Aorta (tissue), 5 donors: ENCODE results near the gene HASPIN. TPM values are rescaled to one million over a fixed set of nuclear protein-coding genes. Genes with fewer than 3 reads are reported as not detected.
"Not testable (repeated sequence)": the region's sequence is repeated elsewhere in the genome, so short reads cannot be mapped to it uniquely, and the experiment has no call there.

Experiments used
- ATAC-seq: fragments of 200-7000 bp; cut with Tn5 transposase; one replicate; pipeline ENCODE4 v1.9.1; 2022; ENCODE audit warnings: moderate library complexity; ENCODE audit not compliant: low FRiP score
- DNase-seq, 2 donors: peaks; one replicate each; pipeline ENCODE4 v3.0.0-alpha.2; 2020
- H3K27ac ChIP-seq, 2 donors: one replicate each; pipeline ENCODE4 v1.5.1; 2013; ENCODE audit warnings: low read length in 2 of 2, mild to moderate bottlenecking in 2 of 2, moderate library complexity in 2 of 2, control low read depth in 1 of 2, inconsistent platforms in 1 of 2, low read depth in 1 of 2
- H3K27me3 ChIP-seq, 2 donors: one replicate each; pipeline ENCODE4 v1.6.1; 2013; ENCODE audit warnings: control low read depth in 1 of 2, low read length in 1 of 2, mild to moderate bottlenecking in 1 of 2, moderate library complexity in 1 of 2; ENCODE audit not compliant: insufficient read depth in 2 of 2, control insufficient read depth in 1 of 2
- H3K36me3 ChIP-seq, 2 donors: one replicate each; pipeline ENCODE4 v1.6.1; 2013; ENCODE audit warnings: control low read depth in 1 of 2, low read length in 1 of 2, mild to moderate bottlenecking in 1 of 2; ENCODE audit not compliant: insufficient read depth in 2 of 2, control insufficient read depth in 1 of 2
- H3K4me1 ChIP-seq, 2 donors: one replicate each; pipeline ENCODE4 v1.6.1; 2013; ENCODE audit warnings: low read length in 2 of 2, control low read depth in 1 of 2, mild to moderate bottlenecking in 1 of 2, moderate library complexity in 1 of 2; ENCODE audit not compliant: insufficient read depth in 2 of 2, control insufficient read depth in 1 of 2
- H3K4me3 ChIP-seq, 2 donors: one replicate each; pipeline ENCODE4 v1.5.1; 2013; ENCODE audit warnings: low read length in 2 of 2, control low read depth in 1 of 2, mild to moderate bottlenecking in 1 of 2
- H3K9me3 ChIP-seq: one replicate; pipeline ENCODE4 v1.6.1; 2013; ENCODE audit warnings: mild to moderate bottlenecking, low read length; ENCODE audit not compliant: control insufficient read depth
- WGBS, 2 donors: extraction: QIAGEN DNeasy Blood & Tissue Kit; methylation state at CpG; one replicate each; pipeline ENCODE4 v1.1.7; 2013; 5-methylcytosine and 5-hydroxymethylcytosine counted together
- intact Hi-C, 2 donors: fragments of 100-400 bp; cut with DNase I; formaldehyde crosslinking; loops; one replicate each; pipeline versions ENCODE4 v1.14.2 to v1.15.0; 2022
- polyA plus RNA-seq, 2 donors: library from polyadenylated mRNA; stranded (reverse); fragments of 200-250 nt; gene quantifications; one replicate each; pipeline ENCODE4 v1.2.3, GENCODE V29; 2013
- total RNA-seq, 2 donors: library from RNA; stranded (reverse); fragmentation: NEBNext Ultra II Directional; extraction: Animal tissue kit (Norgen Biotek cat#: 25700); gene quantifications; one replicate each; pipeline ENCODE4 v1.2.1, GENCODE V29; 2021
- donor health status: healthy with polysubstance abuse.
- donor health status: Bipolar disorder and iron deficiency.
- donor health status: DM: no; HTN: no; CAD: no.
- donor health status: DM: no; HTN: no; CAD: no.
- donor health status: DM: yes; HTN: yes; CAD: no.

The HASPIN gene
- total and polyA plus RNA-seq, 4 donors = 0.13 to 0.27 TPM; not detected in 2

DNA sequence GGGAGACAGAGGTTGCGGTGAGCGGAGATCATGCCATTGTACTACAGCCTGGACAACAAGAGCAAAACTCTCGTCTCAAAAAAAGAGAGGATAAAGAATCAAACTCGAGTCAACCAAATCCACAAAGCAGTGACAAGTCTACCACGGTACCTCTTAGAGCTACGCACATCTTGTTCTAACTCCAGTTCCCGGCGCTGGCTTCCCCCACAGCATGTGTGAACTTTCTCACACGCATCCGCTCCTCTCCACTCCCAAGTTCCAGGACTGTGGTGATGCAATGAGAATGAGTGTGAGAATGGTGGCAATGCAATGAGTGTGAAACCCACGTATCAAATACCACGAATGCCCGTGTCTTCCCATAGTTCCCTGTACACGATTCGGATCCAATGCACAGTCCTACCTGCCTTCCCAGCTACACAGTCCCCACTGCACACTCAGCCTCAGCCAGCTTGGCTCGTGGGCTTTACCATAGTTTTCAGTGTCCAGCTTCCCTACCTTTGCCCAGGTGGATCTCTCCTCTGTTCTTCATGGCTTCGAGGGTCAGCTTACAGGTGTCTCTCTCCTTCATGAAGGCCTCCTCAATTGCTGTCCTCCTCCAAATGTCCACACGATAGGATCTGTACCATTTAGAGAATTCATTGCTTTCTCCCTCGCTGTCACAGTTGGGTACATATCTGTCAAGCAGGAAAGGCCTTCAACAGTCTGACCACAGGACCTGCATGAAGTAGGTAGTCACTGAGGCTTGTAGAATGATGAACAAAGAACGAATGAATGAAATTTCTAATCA lies 18.6 kb upstream of the HASPIN start:
- Histone ChIP-seq H3K27me3 (no peaks in the 10 kb centered on the region), H3K27ac (no peak overlapping the region), H3K4me3 (no peak overlapping the region), H3K4me1 (no peaks in the 10 kb centered on the region), H3K9me3 (no peaks in the 10 kb centered on the region), H3K36me3 (no peaks in the 10 kb centered on the region)
- WGBS, 2 donors = 82 to 88% methylated on average over 20 of the region's 20 CpGs
- DNase-seq (no peak), ATAC-seq (no peak)
- intact Hi-C loops = no loop called here

DNA sequence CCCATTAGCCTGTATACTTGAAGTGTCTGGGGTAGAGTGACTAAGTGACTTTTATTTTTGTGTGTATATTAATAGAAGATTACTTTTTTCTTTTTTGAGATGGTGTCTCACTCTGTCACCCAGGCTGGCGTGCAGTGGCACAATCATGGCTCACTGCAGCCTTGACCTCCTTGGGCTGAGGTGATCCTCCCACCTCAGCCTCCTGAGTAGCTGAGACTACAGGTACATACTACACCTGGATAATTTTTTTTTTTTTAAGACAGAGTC lies 18.1 kb upstream of the HASPIN start:
- intact Hi-C loops, H3K9me3 ChIP-seq: not testable (repeated sequence)

DNA sequence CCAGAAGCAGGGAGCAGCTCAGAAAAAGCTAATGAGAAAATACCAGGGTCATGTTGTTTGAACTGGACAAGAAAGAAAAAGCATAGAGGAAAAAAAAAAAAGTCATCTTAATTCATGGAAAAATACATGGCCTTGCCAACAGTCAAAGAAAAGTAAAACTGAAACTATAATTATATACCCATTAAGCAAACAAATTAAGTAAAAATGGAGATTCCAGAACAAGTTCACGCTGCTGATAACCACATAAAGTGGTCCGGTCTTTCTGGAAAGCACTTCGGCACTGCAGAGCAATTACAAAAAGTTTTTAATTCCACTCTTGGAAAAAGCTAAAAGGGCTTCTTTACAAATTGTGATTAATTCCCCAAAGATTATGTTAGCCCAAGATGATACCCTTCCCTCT lies 15.3 kb upstream of the HASPIN start:
- H3K27ac ChIP-seq = no peak overlapping the region
- H3K36me3 ChIP-seq = no peaks in the 10 kb centered on the region
- no peak overlapping the region for H3K4me3 ChIP-seq
- H3K4me1 ChIP-seq = no peaks in the 10 kb centered on the region
- ATAC-seq (no peak), DNase-seq (no peak)
- intact Hi-C loops = no loop called here
- H3K27me3 ChIP-seq = no peaks in the 10 kb centered on the region
- 30 to 36% methylated on average over 3 of the region's 3 CpGs for WGBS, 2 donors
- H3K9me3 ChIP-seq = no peaks in the 10 kb centered on the region

More for the DNA sequence above, 18.1 kb upstream of the HASPIN start:
- H3K4me3 ChIP-seq, H3K27ac ChIP-seq, ATAC-seq, DNase-seq, H3K4me1 ChIP-seq, H3K27me3 ChIP-seq, H3K36me3 ChIP-seq: not testable (repeated sequence)
- WGBS, 2 donors = 88 to 93% methylated on average over 1 of the region's 1 CpG

DNA sequence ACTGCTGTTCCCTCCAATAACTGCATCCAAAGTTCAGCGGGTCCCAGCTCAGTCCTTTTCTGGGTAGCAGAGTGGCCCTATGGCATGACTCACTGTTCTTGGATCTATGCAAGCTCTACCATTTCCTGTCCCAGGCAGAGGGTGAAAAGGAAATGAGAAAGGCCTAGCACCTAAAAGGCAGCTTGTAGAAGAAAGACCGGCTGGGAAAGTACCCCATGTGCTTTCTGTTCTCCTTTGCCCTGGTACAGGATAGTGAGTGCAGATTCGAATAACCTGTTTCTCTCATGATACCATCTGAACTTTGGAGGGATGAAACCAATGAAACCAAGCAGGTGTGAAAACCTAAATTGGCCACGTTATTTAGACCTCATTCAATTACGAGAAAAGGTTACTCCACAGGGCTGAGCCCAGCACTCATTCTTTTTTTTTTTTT lies 12.7 kb upstream of the HASPIN start:
- Histone ChIP-seq H3K4me1 (no peaks in the 10 kb centered on the region), H3K36me3 (peaks cover 1 to 7% of the 10 kb centered on the region in 2 donors), H3K27ac (no peak overlapping the region), H3K27me3 (no peaks in the 10 kb centered on the region), H3K9me3 (no peaks in the 10 kb centered on the region), H3K4me3 (no peak overlapping the region)
- ATAC-seq (no peak), DNase-seq (no peak)
- 73 to 80% methylated on average over 5 of the region's 5 CpGs for WGBS, 2 donors
- intact Hi-C loops = no loop called here

DNA sequence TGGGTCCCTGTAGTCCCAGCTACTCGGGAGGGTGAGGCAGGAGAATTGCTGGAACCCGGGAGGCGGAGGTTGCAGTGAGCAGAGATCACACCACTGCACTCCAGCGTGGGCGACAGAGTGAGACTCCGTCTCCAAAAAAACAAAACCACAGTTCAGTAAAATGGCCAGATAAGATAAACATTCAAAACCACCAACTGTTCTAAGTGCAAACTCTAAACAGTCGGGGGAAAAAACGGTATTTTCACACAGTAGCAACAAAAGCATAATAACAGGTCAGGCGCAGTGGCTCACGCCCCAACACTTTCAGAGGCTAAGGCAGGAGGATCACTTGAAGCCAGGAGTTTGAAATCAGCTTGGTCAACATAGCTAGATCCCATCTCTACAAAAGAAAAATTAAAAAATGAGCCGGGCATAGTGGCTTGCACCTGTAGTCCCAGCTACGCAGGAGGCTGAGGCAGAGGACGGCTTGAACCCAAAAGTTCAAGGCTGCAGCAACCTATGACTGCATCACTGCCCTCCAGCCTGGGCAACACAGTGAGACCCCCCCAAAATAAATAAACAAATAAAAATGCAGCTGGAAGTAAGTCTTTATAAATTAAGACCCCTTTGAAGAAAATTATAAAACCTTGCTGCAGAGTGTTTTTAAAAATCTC lies 10.8 kb upstream of the HASPIN start:
- intact Hi-C loops = no loop called here
- Histone ChIP-seq H3K36me3 (peaks cover 3 to 7% of the 10 kb centered on the region in 2 donors), H3K27me3 (no peaks in the 10 kb centered on the region), H3K9me3 (no peaks in the 10 kb centered on the region), H3K4me3 (no peak overlapping the region), H3K4me1 (no peaks in the 10 kb centered on the region), H3K27ac (no peak overlapping the region)
- DNase-seq (no peak), ATAC-seq (no peak)
- 82 to 87% methylated on average over 13 of the region's 13 CpGs for WGBS, 2 donors

DNA sequence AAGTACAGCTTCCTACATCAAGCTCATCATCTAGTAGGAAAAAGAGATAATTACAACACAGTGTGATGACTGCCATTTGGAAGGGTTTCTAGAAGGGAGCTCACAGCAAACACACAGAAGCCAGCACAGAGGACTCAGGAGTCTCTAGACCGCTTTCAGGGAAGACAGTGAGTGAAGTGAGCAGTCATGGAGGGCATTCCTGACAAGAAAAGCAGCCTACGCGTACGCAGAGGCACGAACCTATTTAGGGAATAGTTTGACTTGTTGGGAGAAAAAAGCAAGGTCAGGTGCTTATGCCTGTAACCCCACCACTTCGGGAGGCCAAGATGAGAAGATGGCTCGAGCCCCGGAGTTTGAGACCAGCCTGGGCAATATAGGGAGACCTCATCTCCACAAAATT lies 8.4 kb upstream of the HASPIN start:
- no peak overlapping the region for H3K4me3 ChIP-seq
- intact Hi-C loops = no loop called here
- peaks cover 5 to 7% of the 10 kb centered on the region in 2 donors for H3K36me3 ChIP-seq
- no peak for ATAC-seq
- 91 to 92% methylated on average over 8 of the region's 8 CpGs for WGBS, 2 donors
- no peaks in the 10 kb centered on the region for H3K27me3 ChIP-seq
- no peak for DNase-seq
- H3K9me3 ChIP-seq = no peaks in the 10 kb centered on the region
- no peaks in the 10 kb centered on the region for H3K4me1 ChIP-seq
- H3K27ac ChIP-seq = no peak overlapping the region

DNA sequence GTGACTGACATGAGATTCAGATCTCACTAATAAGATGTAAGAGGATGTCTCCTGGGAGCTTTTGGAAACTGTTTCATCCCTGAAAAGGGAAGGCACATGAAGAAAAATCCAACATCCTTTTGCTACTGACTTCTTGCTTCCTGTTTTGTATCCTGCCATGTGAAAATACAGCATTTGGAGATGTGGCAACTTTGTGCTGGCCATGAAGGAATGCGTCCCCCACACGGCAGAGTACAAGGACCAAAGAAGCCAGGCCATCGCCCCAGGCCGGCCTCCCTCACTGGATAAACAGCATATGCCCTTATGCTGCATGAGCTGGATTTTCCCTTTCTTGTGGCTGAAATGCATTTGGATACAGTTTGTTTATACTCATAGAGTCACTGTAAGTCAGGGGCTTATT lies 5.5 kb upstream of the HASPIN start:
- intact Hi-C loops = no loop called here
- no peak for ATAC-seq
- H3K36me3 ChIP-seq = peaks cover 5 to 7% of the 10 kb centered on the region in 2 donors
- H3K27me3 ChIP-seq = no peaks in the 10 kb centered on the region
- no peak overlapping the region for H3K27ac ChIP-seq
- WGBS, 2 donors = 88 to 91% methylated on average over 4 of the region's 4 CpGs
- DNase-seq = no peak
- H3K4me1 ChIP-seq = no peaks in the 10 kb centered on the region
- no peak overlapping the region for H3K4me3 ChIP-seq
- H3K9me3 ChIP-seq = no peaks in the 10 kb centered on the region

DNA sequence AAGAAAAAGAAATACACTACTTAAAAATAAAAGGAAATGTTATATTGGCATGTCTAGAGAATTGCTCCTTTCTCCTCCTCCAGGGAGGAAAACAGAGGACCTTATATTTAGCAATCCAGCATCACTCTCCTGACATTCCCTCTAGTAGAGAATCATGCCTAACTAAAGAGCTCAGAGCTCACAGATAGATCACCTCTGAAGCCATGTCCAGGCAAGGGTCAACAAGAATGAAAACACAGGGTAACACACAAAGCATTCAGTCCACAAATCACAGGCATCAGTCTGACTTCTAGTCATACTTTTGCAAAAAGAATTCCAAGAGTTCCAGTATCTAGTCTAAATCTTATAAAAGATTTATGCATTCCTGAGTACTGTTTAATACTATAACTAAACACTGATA lies 4.4 kb upstream of the HASPIN start:
- DNase-seq (no peak), ATAC-seq (no peak)
- H3K9me3 ChIP-seq = no peaks in the 10 kb centered on the region
- H3K36me3 ChIP-seq = peaks cover 5 to 7% of the 10 kb centered on the region in 2 donors
- H3K27me3 ChIP-seq = no peaks in the 10 kb centered on the region
- no peaks in the 10 kb centered on the region for H3K4me1 ChIP-seq
- H3K27ac ChIP-seq = no peak overlapping the region
- intact Hi-C loops = no loop called here
- no peak overlapping the region for H3K4me3 ChIP-seq

DNA sequence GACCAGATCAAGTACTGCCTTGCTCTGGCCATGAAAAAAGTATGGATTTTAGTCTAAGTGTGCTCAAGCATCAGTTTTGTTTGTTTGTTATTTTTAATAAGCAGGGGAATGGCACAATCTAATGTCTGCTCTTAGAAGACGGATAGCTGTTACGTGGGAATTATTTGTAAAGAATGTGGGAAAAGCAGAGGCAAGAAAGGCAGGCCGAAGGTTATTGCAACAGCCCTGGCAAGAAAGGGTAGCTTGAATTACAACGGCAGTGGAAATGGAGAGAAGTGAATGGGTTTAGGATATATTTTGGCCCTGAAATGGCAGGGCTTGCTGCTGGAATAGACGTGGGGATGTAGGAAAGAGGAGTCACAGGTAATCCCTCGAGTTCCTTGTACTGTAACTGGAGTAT lies 987 bp upstream of the HASPIN start:
- intact Hi-C loops = loop anchor here in 1 of 2 donors (5.0 kb wide), 1 partner anchor 55 kb away; the partner anchor contains the start of genes EMC6 and TAX1BP3
- peaks cover 0 to 2% of the 10 kb centered on the region in 2 donors for H3K36me3 ChIP-seq
- no peaks in the 10 kb centered on the region for H3K4me1 ChIP-seq
- H3K27me3 ChIP-seq = no peaks in the 10 kb centered on the region
- H3K9me3 ChIP-seq = no peaks in the 10 kb centered on the region
- H3K4me3 ChIP-seq = peak overlapping the region; percentile 45 to 52
- WGBS, 2 donors = 13 to 18% methylated on average over 6 of the region's 6 CpGs
- H3K27ac ChIP-seq = no peak overlapping the region
- ATAC-seq = no peak
- no peak for DNase-seq
